HepG2 (cell line): Measurements from ENCODE around the gene IFIT2.

ENCODE experiments used
- TF ChIP-seq, protein P1 (sequence below): sonication (generic); formaldehyde crosslinking; IDR thresholded peaks from 2 replicates; pipeline ENCODE4 v1.4.0; 2020; ENCODE audit warnings: missing genetic modification reagents
- TF ChIP-seq, protein P2 (sequence below): sonication (generic); formaldehyde crosslinking; IDR thresholded peaks from 2 replicates; pipeline ENCODE4 v1.5.0; 2020; ENCODE audit warnings: missing genetic modification reagents, mild to moderate bottlenecking, borderline replicate concordance

DNA sequence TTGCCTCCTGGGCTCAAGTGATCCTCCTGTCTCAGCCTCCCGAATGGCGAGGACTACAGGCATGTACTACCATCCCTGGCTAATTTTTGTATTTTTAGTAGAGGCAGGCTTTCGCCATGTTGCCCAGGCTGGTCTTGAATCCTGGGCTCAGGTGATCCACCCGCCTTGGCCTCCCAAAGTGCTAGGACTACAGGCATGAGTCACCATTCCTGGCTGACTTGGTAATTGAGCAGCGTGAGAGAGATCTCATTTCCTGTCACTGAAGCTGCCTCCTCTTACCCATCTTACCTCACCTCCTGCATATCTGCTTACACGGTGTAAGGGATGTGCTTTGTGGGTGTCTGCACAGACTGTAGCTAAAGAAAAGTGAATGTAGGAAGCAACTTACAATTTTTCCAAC is 35.6 kb downstream of the IFIT2 start:
- TF ChIP-seq, protein P1, sequence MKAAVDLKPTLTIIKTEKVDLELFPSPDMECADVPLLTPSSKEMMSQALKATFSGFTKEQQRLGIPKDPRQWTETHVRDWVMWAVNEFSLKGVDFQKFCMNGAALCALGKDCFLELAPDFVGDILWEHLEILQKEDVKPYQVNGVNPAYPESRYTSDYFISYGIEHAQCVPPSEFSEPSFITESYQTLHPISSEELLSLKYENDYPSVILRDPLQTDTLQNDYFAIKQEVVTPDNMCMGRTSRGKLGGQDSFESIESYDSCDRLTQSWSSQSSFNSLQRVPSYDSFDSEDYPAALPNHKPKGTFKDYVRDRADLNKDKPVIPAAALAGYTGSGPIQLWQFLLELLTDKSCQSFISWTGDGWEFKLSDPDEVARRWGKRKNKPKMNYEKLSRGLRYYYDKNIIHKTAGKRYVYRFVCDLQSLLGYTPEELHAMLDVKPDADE (CRISPR knock-in tag): no peak
- TF ChIP-seq, protein P2, sequence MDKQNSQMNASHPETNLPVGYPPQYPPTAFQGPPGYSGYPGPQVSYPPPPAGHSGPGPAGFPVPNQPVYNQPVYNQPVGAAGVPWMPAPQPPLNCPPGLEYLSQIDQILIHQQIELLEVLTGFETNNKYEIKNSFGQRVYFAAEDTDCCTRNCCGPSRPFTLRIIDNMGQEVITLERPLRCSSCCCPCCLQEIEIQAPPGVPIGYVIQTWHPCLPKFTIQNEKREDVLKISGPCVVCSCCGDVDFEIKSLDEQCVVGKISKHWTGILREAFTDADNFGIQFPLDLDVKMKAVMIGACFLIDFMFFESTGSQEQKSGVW (CRISPR knock-in tag): no peak
